ENCODE measurements around the gene MUC21. TPM values are rescaled to one million over a fixed set of nuclear protein-coding genes. Genes with fewer than 3 reads are reported as not detected.
"Not testable (repeated sequence)": the region's sequence is repeated elsewhere in the genome, so short reads cannot be mapped to it uniquely, and the experiment has no call there.

MUC21 gene
- total RNA-seq, 1 experiment from 2014 or later: not detected

- intact Hi-C loops (cut with micrococcal nuclease): no loop called here
- ChIA-PET CTCF (no interaction called here), POLR2A (ENCODE audit: unreplicated experiment) (no interaction called here)
- Histone ChIP-seq H3K9me3 (ENCODE audit: low read length) (no peaks in the 10 kb centered on the region), H2AFZ (ENCODE audit: low read length) (no peak overlapping the region), H3K79me2 (ENCODE audit: low read length) (no peaks in the 10 kb centered on the region), H3K4me1 (ENCODE audit: insufficient read depth, low read length) (peaks cover 5% of the 10 kb centered on the region; the same call in 1 of the 2 replicates), H3K36me3 (ENCODE audit: low read depth, low read length) (no peaks in the 10 kb centered on the region), H3K4me2 (ENCODE audit: low read length) (no peak overlapping the region), H3K9me2 (replicated peaks; ENCODE audit: low read length) (no peaks in the 10 kb centered on the region), H3F3A (ENCODE audit: low read length, unreplicated experiment) (no peaks in the 10 kb centered on the region), H3K9ac (ENCODE audit: low read length) (no peak overlapping the region), H3K27ac (ENCODE audit: low read length) (no peak overlapping the region), H3K4me3 (ENCODE audit: low read length) (no peak overlapping the region), H4K20me1 (ENCODE audit: low read length) (no peaks in the 10 kb centered on the region), H3K27me3 (ENCODE audit: low read length) (no peaks in the 10 kb centered on the region)
- ATAC-seq (no peak), DNase-seq (no peak)
- BruUV-seq (replicated peaks): no TSS peak
- TF ChIP-seq, protein P1, sequence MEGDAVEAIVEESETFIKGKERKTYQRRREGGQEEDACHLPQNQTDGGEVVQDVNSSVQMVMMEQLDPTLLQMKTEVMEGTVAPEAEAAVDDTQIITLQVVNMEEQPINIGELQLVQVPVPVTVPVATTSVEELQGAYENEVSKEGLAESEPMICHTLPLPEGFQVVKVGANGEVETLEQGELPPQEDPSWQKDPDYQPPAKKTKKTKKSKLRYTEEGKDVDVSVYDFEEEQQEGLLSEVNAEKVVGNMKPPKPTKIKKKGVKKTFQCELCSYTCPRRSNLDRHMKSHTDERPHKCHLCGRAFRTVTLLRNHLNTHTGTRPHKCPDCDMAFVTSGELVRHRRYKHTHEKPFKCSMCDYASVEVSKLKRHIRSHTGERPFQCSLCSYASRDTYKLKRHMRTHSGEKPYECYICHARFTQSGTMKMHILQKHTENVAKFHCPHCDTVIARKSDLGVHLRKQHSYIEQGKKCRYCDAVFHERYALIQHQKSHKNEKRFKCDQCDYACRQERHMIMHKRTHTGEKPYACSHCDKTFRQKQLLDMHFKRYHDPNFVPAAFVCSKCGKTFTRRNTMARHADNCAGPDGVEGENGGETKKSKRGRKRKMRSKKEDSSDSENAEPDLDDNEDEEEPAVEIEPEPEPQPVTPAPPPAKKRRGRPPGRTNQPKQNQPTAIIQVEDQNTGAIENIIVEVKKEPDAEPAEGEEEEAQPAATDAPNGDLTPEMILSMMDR (conservative IDR thresholded peaks at IDR 0.05; ENCODE audit: low read depth, low read length): no peak
- no peak for TF ChIP-seq EZH2phosphoT487 (IDR thresholded peaks at IDR 0.05; ENCODE audit: borderline replicate concordance, low read length)
- no peak for TF ChIP-seq EZH2 (IDR thresholded peaks at IDR 0.05; ENCODE audit: low read length, unreplicated experiment)
Measured at GRCh38 chr6:30964075-30964474, 19.4 kb upstream of the MUC21 start.

DNA sequence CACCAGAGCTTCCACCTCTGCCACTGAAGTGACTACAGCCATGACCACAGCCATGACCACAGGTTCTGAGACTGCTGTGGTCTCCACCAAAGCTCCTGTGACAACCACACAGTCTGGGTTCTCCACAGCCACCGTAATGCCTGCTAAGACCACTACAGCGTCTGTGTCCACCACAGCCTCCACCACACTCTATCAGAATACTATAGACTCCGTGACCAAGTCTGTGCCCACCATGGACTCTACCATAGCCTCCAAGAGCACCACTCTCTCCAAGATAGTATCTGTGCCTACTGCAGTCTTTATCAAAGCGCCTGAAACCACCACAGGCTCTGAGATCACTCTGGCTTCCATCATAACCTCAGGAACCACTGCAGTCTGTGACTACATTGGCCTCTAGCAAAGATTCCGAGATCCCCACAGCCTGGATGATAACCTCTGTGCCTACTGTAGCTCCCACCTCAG lies 18.3 kb upstream of the MUC21 start:
- no peaks in the 10 kb centered on the region for H3K9me3 ChIP-seq (ENCODE audit: low read length)
- no peak for ATAC-seq
- TF ChIP-seq EZH2phosphoT487 (IDR thresholded peaks at IDR 0.05; ENCODE audit: borderline replicate concordance, low read length) (no peak), EZH2 (IDR thresholded peaks at IDR 0.05; ENCODE audit: low read length, unreplicated experiment) (no peak)
- TF ChIP-seq, protein P1 (conservative IDR thresholded peaks at IDR 0.05; ENCODE audit: low read depth, low read length): no peak
- BruUV-seq (replicated peaks): no TSS peak
- intact Hi-C loops (cut with micrococcal nuclease): no loop called here
- no peak overlapping the region for H3K4me2 ChIP-seq (ENCODE audit: low read length)
- H3K9me2 ChIP-seq (replicated peaks; ENCODE audit: low read length): no peaks in the 10 kb centered on the region
- H3K9ac ChIP-seq (ENCODE audit: low read length): no peak overlapping the region
- H2AFZ ChIP-seq (ENCODE audit: low read length): no peak overlapping the region
- CTCF ChIA-PET: no interaction called here
- no peaks in the 10 kb centered on the region for H3F3A ChIP-seq (ENCODE audit: low read length, unreplicated experiment)
- H3K4me3 ChIP-seq (ENCODE audit: low read length): no peak overlapping the region
- no peak overlapping the region for H3K27ac ChIP-seq (ENCODE audit: low read length)
- POLR2A ChIA-PET (ENCODE audit: unreplicated experiment): no interaction called here
- no peaks in the 10 kb centered on the region for H3K36me3 ChIP-seq (ENCODE audit: low read depth, low read length)
- peaks cover 5% of the 10 kb centered on the region; the same call in 1 of the 2 replicates for H3K4me1 ChIP-seq (ENCODE audit: insufficient read depth, low read length)
- no peaks in the 10 kb centered on the region for H3K27me3 ChIP-seq (ENCODE audit: low read length)
- H4K20me1 ChIP-seq (ENCODE audit: low read length): no peaks in the 10 kb centered on the region
- H3K79me2 ChIP-seq (ENCODE audit: low read length): no peaks in the 10 kb centered on the region
- no peak for DNase-seq

- TF ChIP-seq, protein P1 (conservative IDR thresholded peaks at IDR 0.05; ENCODE audit: low read depth, low read length): no peak
- TF ChIP-seq EZH2 (IDR thresholded peaks at IDR 0.05; ENCODE audit: low read length, unreplicated experiment) (no peak), EZH2phosphoT487 (IDR thresholded peaks at IDR 0.05; ENCODE audit: borderline replicate concordance, low read length) (no peak)
- BruUV-seq (replicated peaks): no TSS peak
Measured at GRCh38 chr6:30966154-30966553, 17.4 kb upstream of the MUC21 start.

DNA sequence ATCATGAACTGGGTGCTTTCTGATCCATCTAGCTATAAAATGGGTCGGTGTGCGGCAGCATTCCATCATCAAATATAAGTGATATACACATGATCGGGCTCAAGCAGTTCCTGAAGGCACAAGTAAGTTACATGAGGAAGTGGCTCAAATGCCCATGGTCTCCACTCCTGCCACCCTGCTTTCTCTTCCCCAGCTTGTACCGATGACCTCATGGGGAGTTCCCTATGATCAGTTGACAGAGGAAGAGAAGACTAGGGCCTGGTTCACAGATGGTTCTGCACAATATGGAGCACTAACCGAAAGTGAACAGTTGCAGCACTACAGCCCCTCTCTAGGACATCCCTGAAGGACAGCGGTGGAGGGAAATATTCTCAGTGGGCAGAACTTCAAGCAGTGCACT lies 14.3 kb upstream of the MUC21 start:
- BruUV-seq (replicated peaks); H3F3A ChIP-seq (ENCODE audit: low read length, unreplicated experiment); POLR2A ChIA-PET (ENCODE audit: unreplicated experiment); H3K9me3 ChIP-seq (ENCODE audit: low read length); H3K36me3 ChIP-seq (ENCODE audit: low read depth, low read length); DNase-seq; H3K27ac ChIP-seq (ENCODE audit: low read length); H3K4me1 ChIP-seq (ENCODE audit: insufficient read depth, low read length); CTCF ChIA-PET; H2AFZ ChIP-seq (ENCODE audit: low read length); intact Hi-C loops (cut with micrococcal nuclease); H3K9me2 ChIP-seq (replicated peaks; ENCODE audit: low read length); H3K79me2 ChIP-seq (ENCODE audit: low read length); H3K4me2 ChIP-seq (ENCODE audit: low read length); H3K9ac ChIP-seq (ENCODE audit: low read length); ATAC-seq; H4K20me1 ChIP-seq (ENCODE audit: low read length); H3K27me3 ChIP-seq (ENCODE audit: low read length); H3K4me3 ChIP-seq (ENCODE audit: low read length): not testable (repeated sequence)

More at GRCh38 chr6:30966154-30966553, 17.4 kb upstream of the MUC21 start:
- Histone ChIP-seq H2AFZ (ENCODE audit: low read length) (no peak overlapping the region), H3K36me3 (ENCODE audit: low read depth, low read length) (no peaks in the 10 kb centered on the region), H3F3A (ENCODE audit: low read length, unreplicated experiment) (no peaks in the 10 kb centered on the region), H3K9me2 (replicated peaks; ENCODE audit: low read length) (no peaks in the 10 kb centered on the region), H3K27me3 (ENCODE audit: low read length) (no peaks in the 10 kb centered on the region), H3K4me2 (ENCODE audit: low read length) (no peak overlapping the region), H3K27ac (ENCODE audit: low read length) (no peak overlapping the region), H3K79me2 (ENCODE audit: low read length) (no peaks in the 10 kb centered on the region), H3K4me1 (ENCODE audit: insufficient read depth, low read length) (peaks cover 5% of the 10 kb centered on the region; the same call in 1 of the 2 replicates), H3K9me3 (ENCODE audit: low read length) (no peaks in the 10 kb centered on the region), H3K4me3 (ENCODE audit: low read length) (no peak overlapping the region), H4K20me1 (ENCODE audit: low read length) (no peaks in the 10 kb centered on the region), H3K9ac (ENCODE audit: low read length) (no peak overlapping the region)
- CTCF ChIA-PET: no interaction called here
- intact Hi-C loops (cut with micrococcal nuclease): no loop called here
- DNase-seq: no peak
- POLR2A ChIA-PET (ENCODE audit: unreplicated experiment): no interaction called here
- ATAC-seq: no peak

All from PC-3 (cell line).